Activated T-cell treated with anti-CD3 and anti-CD28 coated beads for 48 hours (primary cell): ENCODE results near the gene ASH1L.
"Not testable (repeated sequence)": the region's sequence is repeated elsewhere in the genome, so short reads cannot be mapped to it uniquely, and the experiment has no call there.

Experiments used
- DNase-seq: peaks from one replicate; pipeline ENCODE4 v3.0.0-alpha.2; 2020; ENCODE audit warnings: low read depth

ASH1L gene

GRCh38 chr1:155487541-155487940 lies 75.1 kb downstream of the ASH1L start:
- no peak for DNase-seq

GRCh38 chr1:155486952-155487351 lies 75.7 kb downstream of the ASH1L start:
- DNase-seq = not testable (repeated sequence)

GRCh38 chr1:155485945-155486344 lies 76.7 kb downstream of the ASH1L start:
- DNase-seq = no peak

GRCh38 chr1:155485222-155485621 lies 77.4 kb downstream of the ASH1L start:
- no peak for DNase-seq

GRCh38 chr1:155481741-155482241 lies 80.8 kb downstream of the ASH1L start:
- no peak for DNase-seq

GRCh38 chr1:155479205-155479604 lies 83.4 kb downstream of the ASH1L start:
- DNase-seq = no peak

GRCh38 chr1:155478270-155478852 lies 84.2 kb downstream of the ASH1L start:
- no peak for DNase-seq

- no peak for DNase-seq
These were observed 88.5 kb downstream of the ASH1L start for GRCh38 chr1:155474146-155474545.

- DNase-seq = no peak
These were observed 89.3 kb downstream of the ASH1L start for GRCh38 chr1:155473151-155473821.

GRCh38 chr1:155472491-155473083 lies 90.0 kb downstream of the ASH1L start:
- no peak for DNase-seq

- DNase-seq = no peak
These were observed 90.7 kb downstream of the ASH1L start for GRCh38 chr1:155471891-155472290.

- no peak for DNase-seq
These were observed 91.6 kb downstream of the ASH1L start for GRCh38 chr1:155471026-155471425.

GRCh38 chr1:155466996-155467395 lies 95.6 kb downstream of the ASH1L start:
- DNase-seq = no peak

GRCh38 chr1:155466617-155466972 lies 96.0 kb downstream of the ASH1L start:
- no peak for DNase-seq

- DNase-seq = no peak
These were observed 98.5 kb downstream of the ASH1L start for GRCh38 chr1:155463865-155464650.

- no peak for DNase-seq
These were observed 104.5 kb downstream of the ASH1L start for GRCh38 chr1:155458111-155458510.

- DNase-seq = no peak
These were observed 105.3 kb downstream of the ASH1L start for GRCh38 chr1:155457266-155457665.

GRCh38 chr1:155455588-155456195 lies 106.9 kb downstream of the ASH1L start:
- DNase-seq = no peak

- no peak for DNase-seq
These were observed 108.5 kb downstream of the ASH1L start for GRCh38 chr1:155454096-155454495.

GRCh38 chr1:155453141-155453540 lies 109.5 kb downstream of the ASH1L start:
- no peak for DNase-seq

GRCh38 chr1:155451199-155451598 lies 111.4 kb downstream of the ASH1L start:
- DNase-seq = no peak

- DNase-seq = not testable (repeated sequence)
These were observed 120.2 kb downstream of the ASH1L start for GRCh38 chr1:155442431-155442830.
